Gastrocnemius medialis (tissue), 4 donors: Measurements from ENCODE around the gene CBY2.
"Not testable (repeated sequence)": the region's sequence is repeated elsewhere in the genome, so short reads cannot be mapped to it uniquely, and the experiment has no call there.

Experiments used
- POLR2A ChIP-seq, 2 donors: fragments of 450-650 bp; IDR thresholded peaks; one replicate each; pipeline ENCODE4 v1.6.1; 2017; ENCODE audit warnings: antibody characterized with exemption in 2 of 2, mild to moderate bottlenecking in 2 of 2, moderate library complexity in 2 of 2
- TF ChIP-seq, protein P1 (sequence below), 5 experiments: fragments of 450-650 bp in 3 of 5; fragments of 200-600 bp in 2 of 5; sonication (generic) in 2 of 5; IDR thresholded peaks in 4 of 5; conservative IDR thresholded peaks in 1 of 5; 1 replicate in 4 of 5; 2 replicates in 1 of 5; pipeline ENCODE4 v1.5.1; 2016 to 2019; ENCODE audit warnings: antibody characterized with exemption in 5 of 5, mild to moderate bottlenecking in 3 of 5, moderate library complexity in 3 of 5

- TF ChIP-seq, protein P1, sequence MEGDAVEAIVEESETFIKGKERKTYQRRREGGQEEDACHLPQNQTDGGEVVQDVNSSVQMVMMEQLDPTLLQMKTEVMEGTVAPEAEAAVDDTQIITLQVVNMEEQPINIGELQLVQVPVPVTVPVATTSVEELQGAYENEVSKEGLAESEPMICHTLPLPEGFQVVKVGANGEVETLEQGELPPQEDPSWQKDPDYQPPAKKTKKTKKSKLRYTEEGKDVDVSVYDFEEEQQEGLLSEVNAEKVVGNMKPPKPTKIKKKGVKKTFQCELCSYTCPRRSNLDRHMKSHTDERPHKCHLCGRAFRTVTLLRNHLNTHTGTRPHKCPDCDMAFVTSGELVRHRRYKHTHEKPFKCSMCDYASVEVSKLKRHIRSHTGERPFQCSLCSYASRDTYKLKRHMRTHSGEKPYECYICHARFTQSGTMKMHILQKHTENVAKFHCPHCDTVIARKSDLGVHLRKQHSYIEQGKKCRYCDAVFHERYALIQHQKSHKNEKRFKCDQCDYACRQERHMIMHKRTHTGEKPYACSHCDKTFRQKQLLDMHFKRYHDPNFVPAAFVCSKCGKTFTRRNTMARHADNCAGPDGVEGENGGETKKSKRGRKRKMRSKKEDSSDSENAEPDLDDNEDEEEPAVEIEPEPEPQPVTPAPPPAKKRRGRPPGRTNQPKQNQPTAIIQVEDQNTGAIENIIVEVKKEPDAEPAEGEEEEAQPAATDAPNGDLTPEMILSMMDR (IDR thresholded peaks at IDR 0.05 in 4 of 5, conservative IDR thresholded peaks at IDR 0.05 in 1 of 5): not testable (repeated sequence)
- TF ChIP-seq POLR2A (IDR thresholded peaks at IDR 0.05): not testable (repeated sequence)
Measured at GRCh38 chr13:45756498-45756897, 54.4 kb downstream of the CBY2 start.
